GM20000 (cell line): ENCODE measurements around the gene ZNF774.

Experiments used
- DNase-seq: peaks from one replicate; pipeline ENCODE4 v3.0.0; 2012; ENCODE audit warnings: low spot score
- CTCF ChIP-seq: IDR thresholded peaks from 2 replicates; pipeline ENCODE4 v1.5.1; 2012; ENCODE audit warnings: mild to moderate bottlenecking, control low read depth; ENCODE audit errors: extremely low read depth, missing control alignments

Gene ZNF774

GRCh38 chr15:90358124-90359033 lies 6.3 kb downstream of the ZNF774 start:
- DNase-seq, result no peak
- TF ChIP-seq CTCF, result no peak

GRCh38 chr15:90360746-90361145 lies 8.7 kb downstream of the ZNF774 start:
- no peak for TF ChIP-seq CTCF
- DNase-seq, result no peak

DNA sequence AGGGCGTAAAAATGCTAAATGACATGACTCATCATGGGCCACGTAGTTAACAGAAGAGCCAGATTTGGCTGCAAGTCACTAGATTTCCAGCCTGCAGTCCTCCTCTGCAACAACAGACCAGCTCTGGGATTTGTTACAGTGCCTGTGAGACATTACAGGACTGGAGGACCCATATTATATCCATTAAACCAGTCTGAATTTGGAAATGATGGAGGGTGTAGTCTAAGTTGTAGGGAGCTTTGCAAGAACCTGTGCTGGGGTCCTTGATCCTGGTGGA lies 10.8 kb downstream of the ZNF774 start:
- no peak for DNase-seq
- TF ChIP-seq CTCF, result no peak

GRCh38 chr15:90364251-90364650 lies 12.2 kb downstream of the ZNF774 start:
- no peak for TF ChIP-seq CTCF
- DNase-seq, result no peak

GRCh38 chr15:90365414-90366055 lies 13.5 kb downstream of the ZNF774 start:
- no peak for TF ChIP-seq CTCF
- DNase-seq, result no peak

- no peak for TF ChIP-seq CTCF
- no peak for DNase-seq
Measured at GRCh38 chr15:90367576-90367975, 15.5 kb downstream of the ZNF774 start.

GRCh38 chr15:90375071-90375470 lies 23.0 kb downstream of the ZNF774 start:
- no peak for TF ChIP-seq CTCF
- no peak for DNase-seq
